Measurements from ENCODE around the gene MSH6.

DNA sequence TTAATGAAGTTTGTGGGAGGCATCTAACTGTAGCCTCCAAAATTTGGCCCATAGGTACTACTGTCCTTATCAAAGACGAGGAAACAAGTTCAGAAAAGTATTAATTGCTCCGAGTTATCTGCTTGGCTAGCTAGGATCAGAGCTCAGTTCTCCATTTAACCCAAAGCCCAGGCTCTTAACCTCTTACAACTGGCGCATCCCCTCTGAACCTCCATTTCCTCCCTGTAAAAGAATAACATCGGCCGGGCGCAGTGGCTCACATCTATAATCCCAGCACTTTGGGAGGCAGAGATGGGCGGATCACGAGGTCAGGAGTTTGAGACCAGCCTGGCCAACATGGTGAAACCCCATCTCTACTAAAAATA, 3.5 kb upstream of the MSH6 start:
- TF ChIP-seq, protein P1, sequence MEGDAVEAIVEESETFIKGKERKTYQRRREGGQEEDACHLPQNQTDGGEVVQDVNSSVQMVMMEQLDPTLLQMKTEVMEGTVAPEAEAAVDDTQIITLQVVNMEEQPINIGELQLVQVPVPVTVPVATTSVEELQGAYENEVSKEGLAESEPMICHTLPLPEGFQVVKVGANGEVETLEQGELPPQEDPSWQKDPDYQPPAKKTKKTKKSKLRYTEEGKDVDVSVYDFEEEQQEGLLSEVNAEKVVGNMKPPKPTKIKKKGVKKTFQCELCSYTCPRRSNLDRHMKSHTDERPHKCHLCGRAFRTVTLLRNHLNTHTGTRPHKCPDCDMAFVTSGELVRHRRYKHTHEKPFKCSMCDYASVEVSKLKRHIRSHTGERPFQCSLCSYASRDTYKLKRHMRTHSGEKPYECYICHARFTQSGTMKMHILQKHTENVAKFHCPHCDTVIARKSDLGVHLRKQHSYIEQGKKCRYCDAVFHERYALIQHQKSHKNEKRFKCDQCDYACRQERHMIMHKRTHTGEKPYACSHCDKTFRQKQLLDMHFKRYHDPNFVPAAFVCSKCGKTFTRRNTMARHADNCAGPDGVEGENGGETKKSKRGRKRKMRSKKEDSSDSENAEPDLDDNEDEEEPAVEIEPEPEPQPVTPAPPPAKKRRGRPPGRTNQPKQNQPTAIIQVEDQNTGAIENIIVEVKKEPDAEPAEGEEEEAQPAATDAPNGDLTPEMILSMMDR (IDR thresholded peaks at IDR 0.05): no peak
- no peak for TF ChIP-seq POLR2A (IDR thresholded peaks at IDR 0.05)

All from adrenal gland (tissue), 5 donors.